Stomach smooth muscle (tissue), 2 donors: ENCODE measurements around the gene CCDC17.

Source experiments
- H3K27ac ChIP-seq: one replicate; pipeline ENCODE4 v1.7.0; 2013; ENCODE audit warnings: mild to moderate bottlenecking, low read length, inconsistent platforms
- H3K27me3 ChIP-seq, 2 donors: one replicate each; pipeline ENCODE4 v1.7.0; 2013; ENCODE audit warnings: low read length in 2 of 2; ENCODE audit not compliant: insufficient read depth in 2 of 2, control insufficient read depth in 1 of 2
- H3K36me3 ChIP-seq, 2 donors: one replicate each; pipeline ENCODE4 v1.7.0; 2013; ENCODE audit warnings: low read length in 2 of 2; ENCODE audit not compliant: control insufficient read depth in 2 of 2, insufficient read depth in 2 of 2
- H3K4me1 ChIP-seq: one replicate; pipeline ENCODE4 v1.7.0; 2013; ENCODE audit warnings: low read length; ENCODE audit not compliant: control insufficient read depth, insufficient read depth
- H3K4me3 ChIP-seq, 2 donors: one replicate each; pipeline ENCODE4 v1.7.0; 2013; ENCODE audit warnings: low read length in 2 of 2
- H3K9ac ChIP-seq, 2 donors: one replicate each; pipeline ENCODE4 v1.7.0; 2013; ENCODE audit warnings: low read length in 2 of 2, mild to moderate bottlenecking in 1 of 2
- H3K9me3 ChIP-seq, 2 donors: one replicate each; pipeline ENCODE4 v1.7.0; 2013; ENCODE audit warnings: low read length in 2 of 2; ENCODE audit not compliant: control insufficient read depth in 2 of 2
- donor health status: healthy.
- donor health status: Pancreatic carcinoma.

CCDC17 gene

GRCh38 chr1:45583264-45583665 is 40.6 kb downstream of the CCDC17 start:
- H3K4me1 ChIP-seq = peaks cover 21% of the 10 kb centered on the region
- no peaks in the 10 kb centered on the region for H3K9me3 ChIP-seq
- H3K27me3 ChIP-seq = no peaks in the 10 kb centered on the region
- H3K36me3 ChIP-seq = no peaks in the 10 kb centered on the region
- peak overlapping the region; percentile 87 to 99 for H3K4me3 ChIP-seq
- peak overlapping the region; percentile 92 for H3K27ac ChIP-seq
- peak overlapping the region; percentile 76 to 95 for H3K9ac ChIP-seq

DNA sequence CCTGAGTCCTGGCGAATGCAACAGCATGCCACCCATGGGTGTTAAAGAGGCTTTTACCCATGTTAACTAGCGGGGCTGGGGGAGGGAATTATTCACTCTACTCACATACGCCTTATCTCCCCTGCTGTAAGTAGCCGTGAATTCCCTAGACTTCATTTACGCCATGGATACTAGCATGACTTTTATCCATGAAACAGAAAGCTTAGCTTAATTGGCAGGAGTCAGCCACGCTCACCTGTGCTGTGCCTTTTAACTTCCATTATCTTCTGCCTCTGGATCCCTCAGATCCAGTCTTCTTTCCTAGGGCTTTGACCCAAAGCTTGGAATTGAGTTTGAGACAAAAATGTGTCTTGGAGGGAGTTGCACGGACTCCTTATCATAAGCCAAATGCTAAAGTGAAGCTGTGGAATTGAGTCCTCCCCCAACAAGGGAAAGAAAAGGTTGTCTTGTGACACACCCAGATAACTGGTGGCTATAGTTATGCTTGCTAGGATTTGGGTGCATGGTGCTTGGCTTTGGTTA is 49.7 kb downstream of the CCDC17 start:
- H3K36me3 ChIP-seq = peaks cover 10 to 13% of the 10 kb centered on the region in 2 donors
- peaks cover 2% of the 10 kb centered on the region for H3K4me1 ChIP-seq
- no peak overlapping the region for H3K27ac ChIP-seq
- no peak overlapping the region for H3K4me3 ChIP-seq
- H3K27me3 ChIP-seq = no peaks in the 10 kb centered on the region
- H3K9ac ChIP-seq = no peak overlapping the region
- no peaks in the 10 kb centered on the region for H3K9me3 ChIP-seq

DNA sequence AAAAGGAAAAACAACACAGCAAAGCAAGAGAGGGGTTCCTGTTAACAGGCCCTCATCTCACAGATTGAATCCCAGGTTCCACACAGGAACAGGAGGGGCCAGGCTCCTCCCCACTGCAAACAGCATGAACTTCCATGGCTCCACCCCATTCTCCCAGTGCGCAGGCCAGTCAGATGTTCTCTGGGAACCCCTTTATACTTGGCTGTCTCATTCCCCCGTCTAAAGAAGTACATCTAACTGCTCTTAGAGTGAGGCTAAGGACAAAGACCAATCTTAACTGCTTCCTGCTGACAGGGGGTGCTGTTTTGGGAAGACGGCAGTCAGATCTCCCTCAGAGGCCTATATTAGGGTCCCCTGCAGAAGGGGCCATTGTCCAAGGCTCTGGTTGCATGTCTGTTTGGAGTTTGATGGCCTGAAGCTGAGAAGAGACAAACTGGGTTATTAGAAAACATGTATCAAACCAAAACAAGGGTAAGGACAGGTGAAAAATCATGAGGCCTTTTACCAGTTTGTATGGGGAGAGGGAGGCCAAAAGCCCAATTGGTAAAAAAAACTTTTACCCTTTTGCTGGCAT is 50.5 kb downstream of the CCDC17 start:
- Histone ChIP-seq H3K36me3 (peaks cover 18% of the 10 kb centered on the region in 2 donors), H3K9ac (no peak overlapping the region), H3K4me3 (no peak overlapping the region), H3K9me3 (no peaks in the 10 kb centered on the region), H3K27me3 (no peaks in the 10 kb centered on the region), H3K27ac (no peak overlapping the region), H3K4me1 (peaks cover 2% of the 10 kb centered on the region)

- Histone ChIP-seq H3K36me3 (peaks cover 23 to 34% of the 10 kb centered on the region in 2 donors), H3K9me3 (no peaks in the 10 kb centered on the region), H3K9ac (peak overlapping the region in 1 of 2 donors; percentile 14), H3K27me3 (no peaks in the 10 kb centered on the region), H3K4me3 (no peak overlapping the region), H3K27ac (no peak overlapping the region), H3K4me1 (peaks cover 9% of the 10 kb centered on the region)
Observed at GRCh38 chr1:45570631-45571030, 53.2 kb downstream of the CCDC17 start.
